ENCODE results near the gene KCNS1.

- TF ChIP-seq, protein P1, sequence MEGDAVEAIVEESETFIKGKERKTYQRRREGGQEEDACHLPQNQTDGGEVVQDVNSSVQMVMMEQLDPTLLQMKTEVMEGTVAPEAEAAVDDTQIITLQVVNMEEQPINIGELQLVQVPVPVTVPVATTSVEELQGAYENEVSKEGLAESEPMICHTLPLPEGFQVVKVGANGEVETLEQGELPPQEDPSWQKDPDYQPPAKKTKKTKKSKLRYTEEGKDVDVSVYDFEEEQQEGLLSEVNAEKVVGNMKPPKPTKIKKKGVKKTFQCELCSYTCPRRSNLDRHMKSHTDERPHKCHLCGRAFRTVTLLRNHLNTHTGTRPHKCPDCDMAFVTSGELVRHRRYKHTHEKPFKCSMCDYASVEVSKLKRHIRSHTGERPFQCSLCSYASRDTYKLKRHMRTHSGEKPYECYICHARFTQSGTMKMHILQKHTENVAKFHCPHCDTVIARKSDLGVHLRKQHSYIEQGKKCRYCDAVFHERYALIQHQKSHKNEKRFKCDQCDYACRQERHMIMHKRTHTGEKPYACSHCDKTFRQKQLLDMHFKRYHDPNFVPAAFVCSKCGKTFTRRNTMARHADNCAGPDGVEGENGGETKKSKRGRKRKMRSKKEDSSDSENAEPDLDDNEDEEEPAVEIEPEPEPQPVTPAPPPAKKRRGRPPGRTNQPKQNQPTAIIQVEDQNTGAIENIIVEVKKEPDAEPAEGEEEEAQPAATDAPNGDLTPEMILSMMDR (IDR thresholded peaks at IDR 0.05): no peak
- TF ChIP-seq POLR2A (IDR thresholded peaks at IDR 0.05) (no peak), EP300 (IDR thresholded peaks at IDR 0.05) (no peak), POLR2AphosphoS5 (IDR thresholded peaks at IDR 0.05) (no peak)
Measured at GRCh38 chr20:45091366-45091765, 9.6 kb downstream of the KCNS1 start.

Measured in sigmoid colon (tissue), 4 donors.